Myocyte (in vitro differentiated cells): ENCODE measurements around the gene SPG7. TPM values are rescaled to one million over a fixed set of nuclear protein-coding genes. Genes with fewer than 3 reads are reported as not detected.

ENCODE experiments used
- DNase-seq: peaks from one replicate; pipeline ENCODE4 v3.0.0-alpha.2; 2012; ENCODE audit warnings: low read depth
- total RNA-seq: library from RNA; depleted of rRNA; stranded (reverse); fragments of >200 nt; gene quantifications from 2 replicates; pipeline ENCODE4 v1.2.3, GENCODE V29; 2014

Gene SPG7
- total RNA-seq, 1 donor from 2014 or later = 196 TPM

DNA sequence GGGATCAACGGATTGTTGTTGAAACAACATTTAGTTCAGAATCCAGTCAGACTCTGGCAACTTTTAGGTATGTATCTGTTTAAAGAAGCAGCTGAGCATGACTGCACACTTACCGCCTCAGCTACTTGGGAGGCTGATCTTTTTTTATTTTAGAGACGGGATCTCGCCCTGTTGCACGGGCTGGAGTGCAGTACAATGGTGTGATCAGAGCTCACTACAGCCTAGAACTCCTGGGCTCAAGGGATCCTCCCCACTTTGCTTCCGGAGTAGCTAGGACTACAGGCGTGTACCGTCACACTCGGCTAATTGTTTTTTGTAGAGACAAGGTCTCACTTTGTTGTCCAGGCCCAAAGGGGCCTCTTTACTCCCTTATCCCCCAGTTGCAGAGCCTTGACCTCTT, 2.3 kb downstream of the SPG7 start:
- DNase-seq = no peak

DNA sequence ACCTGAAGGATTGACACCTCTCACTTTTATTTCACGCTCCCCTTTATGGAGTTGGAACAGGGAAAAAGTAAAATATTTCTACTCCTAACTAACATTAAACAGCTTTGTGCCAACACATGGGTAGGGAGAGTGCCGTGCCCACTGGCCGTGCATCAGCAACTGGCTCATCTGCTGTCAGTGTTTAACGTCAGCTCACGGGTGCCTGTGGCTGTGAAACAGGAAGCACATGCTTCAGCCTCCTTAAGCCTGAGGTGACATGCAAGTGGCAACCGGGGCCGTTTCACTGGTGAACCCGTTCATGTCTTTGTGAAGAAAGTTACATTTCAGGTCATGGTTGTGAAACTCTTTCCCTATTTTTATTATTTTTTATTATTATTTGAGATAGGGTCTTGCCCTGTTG, 3.2 kb downstream of the SPG7 start:
- DNase-seq = no peak

DNA sequence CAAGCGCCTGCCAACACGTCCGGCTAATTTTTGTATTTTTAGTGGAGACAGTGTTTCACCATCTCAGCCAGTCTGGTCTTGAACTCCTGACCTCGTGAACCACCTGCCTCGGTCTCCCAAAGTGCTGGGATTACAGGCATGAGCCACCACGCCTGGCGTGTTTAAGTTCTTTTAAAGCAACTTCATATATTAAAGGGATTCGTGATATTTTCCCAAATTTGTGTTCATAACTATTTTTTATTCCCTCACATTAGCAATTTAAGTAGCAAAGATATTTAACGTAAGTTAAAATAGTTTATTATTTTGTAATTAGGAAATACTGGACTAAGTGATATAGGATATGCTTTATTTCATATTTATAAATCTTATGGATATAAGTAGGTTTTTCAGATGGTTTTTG, 4.2 kb downstream of the SPG7 start:
- DNase-seq = no peak

DNA sequence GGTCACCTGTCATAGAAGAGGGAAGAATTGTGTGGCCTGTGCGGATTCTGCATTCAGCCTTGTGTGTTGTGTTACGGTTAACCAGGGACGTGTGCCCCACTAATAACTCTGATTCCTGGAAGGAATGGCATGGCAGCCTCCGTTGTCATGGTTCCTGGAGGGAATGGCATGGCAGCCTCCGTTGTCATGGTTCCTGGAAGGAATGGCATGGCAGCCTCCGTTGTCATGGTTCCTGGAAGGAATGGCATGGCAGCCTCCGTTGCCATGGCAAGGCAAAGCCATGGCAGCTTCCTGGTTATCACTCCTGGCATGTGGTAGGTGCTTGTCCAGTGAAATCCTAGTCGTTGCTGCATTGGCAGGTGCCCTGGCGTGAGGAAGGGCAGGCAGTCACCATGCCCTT, 8.9 kb downstream of the SPG7 start:
- no peak for DNase-seq

DNA sequence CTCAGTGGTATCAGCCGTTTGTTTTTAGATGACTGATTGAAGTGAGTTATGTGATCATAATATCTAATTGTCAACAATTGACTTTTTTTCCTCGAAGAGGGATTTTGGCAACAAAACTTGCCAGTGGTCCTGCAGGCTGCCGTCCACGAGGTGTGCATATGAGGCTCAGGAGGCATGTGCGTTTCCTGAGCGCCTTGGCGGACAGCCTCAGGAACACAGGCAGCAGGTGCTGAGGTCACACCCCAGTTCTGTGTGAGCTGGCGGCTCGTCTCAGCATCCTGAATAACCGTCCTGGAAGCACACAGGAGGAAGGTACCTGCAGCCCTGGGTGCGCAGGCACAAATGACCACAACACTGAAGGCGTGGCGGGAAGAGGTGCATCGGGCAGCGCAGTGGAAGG, 11.7 kb downstream of the SPG7 start:
- DNase-seq = no peak

DNA sequence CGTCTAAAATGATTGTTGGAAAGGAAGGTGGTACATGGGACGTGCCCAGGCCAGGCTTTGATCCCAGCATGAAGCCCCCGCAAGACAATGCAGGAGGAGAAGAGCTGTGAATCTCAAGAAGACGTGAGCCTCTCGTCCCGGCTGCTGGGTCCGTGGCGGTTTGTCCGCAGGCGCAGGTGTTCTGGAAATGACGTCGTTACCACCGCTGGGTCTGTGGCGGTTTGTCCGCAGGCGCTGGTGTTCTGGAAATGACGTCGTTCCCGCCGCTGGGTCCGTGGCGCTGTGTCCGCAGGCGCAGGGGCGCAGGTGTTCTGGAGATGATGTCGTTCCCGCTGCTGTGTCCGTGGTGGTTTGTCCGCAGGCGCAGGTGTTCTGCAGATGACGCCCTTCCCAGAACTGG, 14.1 kb downstream of the SPG7 start:
- DNase-seq = no peak

DNA sequence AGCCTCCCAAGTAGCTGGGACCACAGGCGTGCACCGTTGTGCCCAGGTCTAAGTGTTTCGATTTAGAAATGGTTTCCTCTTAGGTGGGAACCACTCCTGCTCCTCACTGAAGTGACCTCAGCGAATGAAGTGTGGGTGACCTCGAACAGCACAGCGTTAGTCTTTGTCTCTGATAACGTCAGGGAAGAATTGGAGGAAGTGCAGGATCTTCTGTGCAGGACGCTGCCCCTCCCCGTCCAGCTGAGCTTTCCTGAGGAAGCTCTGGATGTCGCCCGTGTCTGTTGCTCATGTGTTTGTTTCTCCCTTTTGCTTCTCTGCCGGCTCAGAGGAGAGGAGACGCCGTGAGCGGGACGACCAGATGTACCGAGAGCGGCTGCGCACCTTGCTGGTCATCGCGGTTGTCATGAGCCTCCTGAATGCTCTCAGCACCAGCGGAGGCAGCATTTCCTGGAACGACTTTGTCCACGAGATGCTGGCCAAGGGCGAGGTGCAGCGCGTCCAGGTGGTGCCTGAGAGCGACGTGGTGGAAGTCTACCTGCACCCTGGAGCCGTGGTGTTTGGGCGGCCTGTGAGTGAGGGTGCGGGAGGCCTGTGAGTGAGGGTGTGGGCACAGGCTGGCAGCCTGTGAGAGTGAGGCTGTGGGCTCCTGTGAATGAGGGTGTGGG, 15.6 kb downstream of the SPG7 start:
- no peak for DNase-seq

DNA sequence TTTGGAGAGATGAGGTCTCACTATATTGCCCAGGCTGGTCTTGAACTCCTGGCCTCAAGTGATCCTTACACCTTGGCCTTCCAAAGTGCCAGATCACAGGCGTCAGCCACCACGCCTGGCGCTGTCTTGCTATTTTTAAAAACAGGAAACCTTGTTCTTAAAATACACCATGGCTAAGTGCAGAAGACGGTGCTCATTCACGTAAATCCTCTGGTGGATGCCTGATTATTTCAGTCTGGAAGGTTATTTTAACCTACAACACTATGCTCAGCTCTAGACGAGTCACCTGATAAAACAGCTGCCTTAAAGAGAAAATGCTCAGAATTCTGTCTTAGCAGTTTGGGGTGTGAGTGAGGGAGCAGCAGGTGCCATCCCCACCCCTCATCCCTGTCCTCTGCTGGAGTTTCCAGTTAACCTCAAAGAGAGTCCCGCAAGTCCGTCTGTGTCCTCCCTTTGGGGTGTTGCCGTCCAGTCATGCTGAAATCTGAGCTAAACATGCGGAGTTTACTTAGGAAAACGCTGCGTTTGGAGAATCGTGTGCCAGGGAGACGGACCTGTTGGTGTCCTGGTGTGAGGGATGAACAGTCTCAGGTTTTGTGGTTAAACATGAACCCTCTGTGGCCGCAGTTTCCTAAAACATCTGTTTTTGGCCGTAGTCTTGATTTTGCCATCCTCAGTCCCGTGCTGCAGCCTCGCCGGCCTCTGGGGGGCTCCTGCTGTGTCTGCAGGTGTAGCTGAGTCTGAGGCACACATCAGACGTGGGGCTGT, 17.1 kb downstream of the SPG7 start:
- DNase-seq = peak; percentile 76

DNA sequence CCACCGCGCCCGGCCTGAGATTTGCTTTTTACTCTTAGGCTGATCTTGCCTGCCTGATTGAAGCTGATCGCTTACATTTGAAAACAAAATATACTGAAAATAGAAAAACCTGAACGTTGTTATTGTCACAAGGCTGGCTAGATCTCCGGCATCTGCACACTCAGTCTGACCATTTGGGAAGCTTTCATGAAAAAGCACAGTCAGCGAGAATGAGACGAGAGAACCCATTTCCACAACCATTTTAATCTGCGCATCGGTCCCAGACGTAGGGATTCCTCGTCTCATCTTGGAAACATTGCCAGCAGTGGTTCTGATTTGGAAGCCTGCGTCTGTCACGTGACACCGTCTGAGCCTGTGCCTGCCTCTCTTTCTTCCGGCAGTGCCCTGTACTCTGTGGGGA, 20.9 kb downstream of the SPG7 start:
- no peak for DNase-seq

DNA sequence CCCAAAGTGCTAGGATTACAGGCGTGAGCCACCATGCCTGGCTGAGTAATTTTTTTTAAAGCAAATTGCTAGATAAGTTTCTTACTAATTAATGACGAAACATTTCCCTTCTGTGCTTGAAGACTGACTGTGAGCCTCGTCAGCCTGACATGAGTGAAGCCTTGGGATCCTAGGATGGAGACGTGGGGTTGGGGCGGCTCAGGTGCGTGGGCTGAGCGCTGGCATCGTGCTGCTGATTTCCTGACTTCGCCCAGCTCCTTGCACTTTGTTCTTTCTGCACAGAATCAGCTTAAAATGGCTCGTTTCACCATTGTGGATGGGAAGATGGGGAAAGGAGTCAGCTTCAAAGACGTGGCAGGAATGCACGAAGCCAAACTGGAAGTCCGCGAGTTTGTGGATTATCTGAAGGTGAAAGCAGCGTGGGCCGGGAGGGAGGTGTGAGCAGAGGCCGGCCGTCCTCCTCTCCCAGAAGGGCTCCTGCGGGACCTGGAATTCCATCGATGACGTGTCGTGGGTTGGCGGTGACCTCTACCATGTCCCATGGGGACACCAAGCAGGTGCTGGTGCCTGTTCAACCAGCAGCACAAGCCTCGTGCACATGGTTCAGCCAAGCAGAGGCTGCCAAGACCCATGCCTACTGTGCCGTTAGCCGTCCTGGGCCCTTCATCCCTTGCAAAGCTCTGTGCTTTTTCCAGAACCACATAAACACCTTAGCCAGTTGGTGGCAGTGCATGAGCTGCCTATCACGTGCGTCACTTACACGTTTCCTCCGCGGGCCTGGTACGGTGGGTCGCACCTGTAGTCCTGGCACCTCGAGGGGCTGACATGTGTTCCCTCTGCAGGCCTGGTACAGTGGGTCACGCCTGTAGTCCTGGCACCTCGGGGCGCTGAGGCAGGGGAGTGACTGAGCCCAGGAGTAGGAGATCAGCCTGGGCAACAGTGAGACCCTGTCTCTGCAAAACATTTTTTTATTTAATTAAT, 22.5 kb downstream of the SPG7 start:
- no peak for DNase-seq

DNA sequence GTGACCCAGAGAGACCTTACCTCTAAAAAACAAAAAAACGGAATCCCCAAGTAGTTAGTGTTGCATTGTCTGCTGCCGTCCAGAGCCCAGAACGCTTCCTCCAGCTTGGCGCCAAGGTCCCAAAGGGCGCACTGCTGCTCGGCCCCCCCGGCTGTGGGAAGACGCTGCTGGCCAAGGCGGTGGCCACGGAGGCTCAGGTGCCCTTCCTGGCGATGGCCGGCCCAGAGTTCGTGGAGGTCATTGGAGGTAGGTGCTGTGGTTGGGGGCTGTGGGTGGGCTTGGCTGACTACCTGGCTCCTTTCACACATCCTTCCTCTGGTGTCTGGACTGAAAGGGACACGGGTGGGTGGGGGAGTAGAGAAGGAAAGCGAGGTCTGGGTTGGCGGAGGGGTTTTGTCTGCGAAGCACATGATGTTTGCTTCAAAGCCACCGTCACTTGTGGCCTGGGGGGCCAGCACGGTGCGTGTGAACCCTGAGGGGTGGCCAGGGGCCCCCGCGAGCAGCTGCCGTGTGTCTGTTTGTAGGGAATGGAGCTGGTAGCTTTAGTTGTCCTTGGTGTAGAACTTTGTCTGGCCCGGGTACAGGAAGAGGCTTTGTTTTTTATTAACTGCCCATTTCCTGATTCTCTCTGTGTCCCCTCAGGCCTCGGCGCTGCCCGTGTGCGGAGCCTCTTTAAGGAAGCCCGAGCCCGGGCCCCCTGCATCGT, 23.8 kb downstream of the SPG7 start:
- no peak for DNase-seq

DNA sequence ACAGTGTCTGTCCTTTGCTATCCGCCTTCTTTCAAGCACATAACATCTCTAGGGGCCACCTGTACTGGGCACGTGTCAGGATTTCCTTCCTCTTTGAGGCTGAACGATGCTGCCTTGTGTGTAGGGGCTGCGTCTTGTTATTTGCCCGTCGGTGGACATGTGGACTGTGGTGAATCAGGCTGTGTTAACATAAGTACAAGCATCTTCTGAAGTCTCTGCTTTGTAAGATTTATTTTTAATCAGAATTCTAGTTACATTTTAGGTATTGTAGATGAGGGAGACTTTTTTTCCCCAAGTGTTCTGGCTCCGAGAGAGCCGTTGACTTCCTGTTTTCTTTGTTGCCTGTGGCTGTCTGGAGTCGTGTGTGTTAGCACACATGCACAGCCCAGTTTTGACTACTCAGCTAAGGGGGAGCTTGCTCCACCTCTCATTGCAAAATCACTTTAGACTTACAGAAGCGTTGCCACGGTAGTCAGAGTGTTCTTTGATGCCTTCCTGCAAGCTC, 26.1 kb downstream of the SPG7 start:
- no peak for DNase-seq

DNA sequence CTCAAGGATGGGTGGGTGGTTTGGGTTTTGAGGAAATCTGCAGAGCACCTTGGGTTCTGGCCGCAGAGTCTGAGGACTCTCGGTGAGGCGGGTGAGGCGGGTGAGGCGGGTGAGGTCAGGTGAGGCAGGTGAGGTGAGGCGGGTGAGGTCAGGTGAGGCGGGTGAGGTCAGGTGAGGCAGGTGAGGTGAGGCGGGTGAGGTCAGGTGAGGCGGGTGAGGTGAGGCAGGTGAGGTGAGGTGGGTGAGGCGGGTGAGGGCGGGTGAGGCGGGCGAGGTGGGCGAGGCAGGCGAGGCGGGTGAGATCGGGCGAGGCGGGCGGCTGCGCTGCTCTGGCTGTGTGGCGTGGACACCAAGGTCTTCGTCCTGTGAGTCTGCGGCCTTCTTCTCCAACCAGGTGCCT, 28.2 kb downstream of the SPG7 start:
- DNase-seq = no peak

DNA sequence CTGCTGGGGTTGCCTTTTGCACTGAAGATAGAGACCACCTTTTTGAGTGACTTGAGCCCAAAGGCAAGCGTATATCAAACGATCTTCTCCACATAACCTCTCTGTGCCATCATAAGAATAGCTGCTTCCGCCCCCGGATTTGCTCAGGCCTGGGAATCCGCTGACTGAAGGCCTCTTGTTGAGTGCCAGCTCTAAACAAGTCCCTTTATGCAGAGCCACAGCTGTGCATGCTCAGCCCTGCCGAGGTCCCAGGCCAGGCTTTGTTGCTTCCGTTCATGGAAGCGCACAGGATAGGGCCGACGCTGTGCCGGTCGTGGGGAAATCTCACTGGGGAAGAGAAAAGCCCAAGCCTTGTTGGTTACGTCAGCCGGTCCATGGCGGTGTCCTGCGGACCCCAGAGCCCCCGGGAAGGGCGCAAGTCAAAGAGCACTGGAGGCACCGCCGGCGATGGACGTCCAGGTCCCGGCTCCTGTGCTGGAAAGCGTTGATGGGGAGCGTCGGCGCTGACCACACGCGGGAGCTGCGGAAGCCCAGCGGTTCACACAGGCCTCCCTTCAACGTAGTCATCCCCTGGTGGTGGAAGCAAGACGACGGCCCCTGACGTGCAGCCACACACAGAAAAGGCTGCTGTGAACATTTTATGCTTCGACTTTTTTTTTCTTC, 28.8 kb downstream of the SPG7 start:
- DNase-seq = peak; percentile 29

DNA sequence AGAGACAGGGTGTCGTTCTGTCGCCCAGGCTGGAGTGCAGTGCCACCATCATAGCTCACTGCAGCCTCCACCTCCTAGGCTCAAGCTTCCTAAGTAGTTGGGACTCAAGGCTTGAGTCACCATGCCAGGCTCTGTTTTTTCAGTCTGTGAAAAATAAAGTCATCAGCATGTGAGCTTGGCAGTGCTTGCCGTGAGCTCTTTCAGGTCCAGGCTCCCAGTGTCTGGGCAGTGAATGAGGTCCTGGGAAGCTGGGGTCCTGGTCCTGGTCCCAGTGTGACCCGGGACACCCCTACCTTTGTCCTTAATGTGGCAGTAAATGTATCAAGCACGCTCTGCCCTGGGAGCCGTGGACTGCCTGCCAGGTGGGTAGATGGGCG, 29.3 kb downstream of the SPG7 start:
- DNase-seq = no peak

DNA sequence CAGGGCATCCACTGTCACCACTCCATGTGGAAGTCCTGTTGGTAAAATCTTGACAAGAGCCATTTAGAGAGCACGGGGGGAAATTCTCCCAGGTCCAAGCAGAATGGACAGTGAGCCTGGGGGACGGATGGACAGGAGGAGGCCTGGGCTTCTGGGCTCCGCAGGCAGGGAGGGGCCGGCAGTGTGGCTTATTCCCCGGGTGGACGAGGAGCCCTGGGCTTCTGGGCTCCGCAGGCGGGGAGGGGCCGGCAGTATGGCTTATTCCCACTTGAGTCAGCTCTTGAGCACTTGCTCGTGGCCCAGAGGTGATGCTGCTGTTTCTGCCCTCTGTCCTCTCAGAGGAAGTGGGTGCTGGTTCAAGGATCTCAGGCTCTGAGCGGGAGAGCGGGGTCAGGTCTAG, 30.1 kb downstream of the SPG7 start:
- no peak for DNase-seq

DNA sequence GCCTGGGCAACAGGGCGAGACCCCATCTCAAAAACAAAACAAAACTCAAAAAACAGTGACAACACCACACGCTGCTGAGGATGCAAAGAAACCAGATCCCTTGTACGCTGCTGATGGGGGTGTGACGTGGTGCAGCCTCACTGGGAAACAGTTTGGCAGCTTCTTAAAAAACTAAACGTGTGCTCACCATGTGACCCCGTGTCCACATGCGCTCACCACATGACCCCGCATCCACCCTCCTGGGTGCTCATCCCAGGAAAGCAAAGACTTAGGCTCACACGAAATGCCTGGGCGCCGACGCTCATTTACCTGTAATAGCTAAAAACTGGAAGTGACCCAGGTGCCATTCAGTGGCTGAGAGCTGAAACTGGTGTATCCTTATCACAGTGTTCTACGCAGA, 32.4 kb downstream of the SPG7 start:
- DNase-seq = no peak

DNA sequence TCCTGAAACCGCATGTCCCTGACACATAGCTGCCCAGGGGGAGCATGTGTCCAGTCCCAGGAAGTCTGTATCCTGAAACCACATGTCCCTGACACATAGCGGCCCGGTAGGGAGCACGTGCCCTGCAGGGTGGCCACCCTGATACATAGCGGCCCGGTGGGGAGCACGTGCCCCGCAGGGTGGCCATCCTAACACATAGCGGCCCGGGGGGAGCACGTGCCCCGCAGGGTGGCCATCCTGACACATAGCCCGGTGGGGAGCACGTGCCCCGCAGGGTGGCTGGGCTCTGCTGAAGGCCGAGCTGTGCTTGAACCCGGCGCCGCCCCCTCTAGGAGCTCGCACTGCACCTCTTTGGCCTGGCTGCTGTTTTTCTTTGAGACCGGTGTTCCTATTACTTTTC, 33.6 kb downstream of the SPG7 start:
- no peak for DNase-seq

DNA sequence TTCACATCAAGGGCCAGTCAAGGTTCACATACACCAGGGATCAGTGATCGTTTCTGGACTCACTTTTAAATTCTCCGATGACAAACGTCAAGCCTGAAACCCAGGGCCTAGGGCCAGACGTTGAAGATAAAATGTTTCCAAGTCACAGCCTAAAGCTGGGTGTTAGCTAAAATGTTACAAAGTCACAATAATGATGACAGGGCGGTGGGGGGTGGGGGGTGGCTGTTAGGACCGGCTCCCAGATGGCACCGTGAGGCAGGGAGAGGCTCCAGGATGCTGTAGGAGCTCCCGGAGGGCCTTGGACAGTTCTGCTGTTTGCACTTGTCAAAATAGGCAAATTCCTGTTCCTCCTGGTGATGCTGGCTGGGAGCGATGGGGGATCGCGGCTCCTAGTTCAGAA, 35.9 kb downstream of the SPG7 start:
- DNase-seq = no peak

DNA sequence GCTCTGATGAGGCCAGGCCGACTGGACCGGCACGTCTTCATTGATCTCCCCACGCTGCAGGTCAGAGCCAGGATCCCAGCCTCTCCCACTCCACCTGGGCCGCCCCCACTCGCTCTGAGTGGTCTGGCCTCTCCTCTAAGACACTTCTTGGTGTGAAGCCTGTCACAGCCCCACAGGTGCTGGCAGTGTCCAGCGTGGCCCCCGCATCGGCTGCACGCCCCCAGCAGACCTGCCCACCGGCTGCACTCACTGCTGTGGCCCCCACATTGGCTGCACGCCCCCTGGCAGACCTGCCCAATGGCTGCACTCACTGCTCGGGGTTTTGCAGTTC, 36.5 kb downstream of the SPG7 start:
- no peak for DNase-seq
